B cell (primary cell): Measurements from ENCODE around the gene TP53BP2. TPM values are rescaled to one million over a fixed set of nuclear protein-coding genes. Genes with fewer than 3 reads are reported as not detected.

ENCODE experiments used
- polyA plus RNA-seq: library from polyadenylated mRNA; depleted of rRNA; stranded (reverse); fragments of >200 nt; gene quantifications from 2 replicates; pipeline ENCODE4 v1.2.3, GENCODE V29; 2012
- total RNA-seq, 2 donors: library from RNA; stranded (reverse); fragments of 120-200 nt in 1 of 2; gene quantifications; 1 replicate in 1 of 2; 2 replicates in 1 of 2; pipeline versions ENCODE4 v1.2.3 to v1.2.4, GENCODE V29; 2013 to 2022

TP53BP2 gene
- total and polyA plus RNA-seq, 2 donors (not counting 1 experiment from before 2014, with no cell fraction given), result 10.8 to 40.0 TPM

Other genes with a start within 250 kb of the TP53BP2 start
- 0.29 and 0.37 TPM in 2 replicates for gene CAPN8, start 180.2 kb downstream of the TP53BP2 start, total RNA-seq
- 0.52 TPM in 1 of 2 replicates, not detected in the other for gene CAPN8, start 180.2 kb downstream of the TP53BP2 start, polyA plus RNA-seq
- gene CAPN2, start 133.4 kb downstream of the TP53BP2 start, total RNA-seq, result 79.6 and 83.9 TPM in 2 replicates
- gene CAPN2, start 133.4 kb downstream of the TP53BP2 start, polyA plus RNA-seq, result 38.5 and 63.9 TPM in 2 replicates